Activated T-helper 1 cell treated with anti-CD3 and anti-CD28 coated beads, Interleukin-12 subunit alpha, Interleukin-12 subunit beta, Interleukin-2, Interleukin-4 antibody, amounts not matched to agents 30 ng/mL and 10 ng/mL and 1 ng/mL, durations not matched to agents 14 hours and 24 hours and 36 hours (primary cell): ENCODE measurements around the gene ZBED5. TPM values are rescaled to one million over a fixed set of nuclear protein-coding genes. Genes with fewer than 3 reads are reported as not detected.
"Not testable (repeated sequence)": the region's sequence is repeated elsewhere in the genome, so short reads cannot be mapped to it uniquely, and the experiment has no call there.

ENCODE experiments used
- DNase-seq: peaks from one replicate; pipeline ENCODE4 v3.0.0; 2021; ENCODE audit warnings: low spot score
- H3K27ac Mint-ChIP-seq: one replicate; pipeline ENCODE4 v1.8.0; 2021; ENCODE audit warnings: mild to moderate bottlenecking, mixed read lengths
- H3K27me3 Mint-ChIP-seq: one replicate; pipeline ENCODE4 v1.8.0; 2022; ENCODE audit warnings: mild to moderate bottlenecking, moderate library complexity, mixed read lengths; ENCODE audit not compliant: insufficient read depth
- H3K36me3 Mint-ChIP-seq: one replicate; pipeline ENCODE4 v1.8.0; 2021; ENCODE audit warnings: low read depth, mixed read lengths
- H3K4me1 Mint-ChIP-seq: one replicate; pipeline ENCODE4 v1.8.0; 2021; ENCODE audit warnings: low read depth, mixed read lengths
- H3K4me3 Mint-ChIP-seq: one replicate; pipeline ENCODE4 v1.8.0; 2021; ENCODE audit warnings: mild to moderate bottlenecking, moderate library complexity, mixed read lengths
- H3K9me3 Mint-ChIP-seq: one replicate; pipeline ENCODE4 v1.8.0; 2021; ENCODE audit warnings: mixed read lengths
- intact Hi-C: fragments of 100-400 bp; cut with micrococcal nuclease; formaldehyde crosslinking; loops from one replicate; pipeline ENCODE4 v1.15.1; 2024
- total RNA-seq: library from RNA; stranded (reverse); gene quantifications from 2 replicates; pipeline ENCODE4 v1.2.3, GENCODE V29; 2022

The ZBED5 gene
- total RNA-seq, 1 donor from 2014 or later, result 42.2 TPM

- no peaks in the 10 kb centered on the region for H3K4me1 Mint-ChIP-seq
- DNase-seq, result no peak
- H3K4me3 Mint-ChIP-seq, result no peak overlapping the region
- H3K27ac Mint-ChIP-seq, result no peak overlapping the region
- H3K27me3 Mint-ChIP-seq, result no peaks in the 10 kb centered on the region
- H3K36me3 Mint-ChIP-seq, result peaks cover 17% of the 10 kb centered on the region
- no peaks in the 10 kb centered on the region for H3K9me3 Mint-ChIP-seq
- intact Hi-C loops, result no loop called here
Observed at GRCh38 chr11:10846660-10847059, 11.2 kb downstream of the ZBED5 start.

GRCh38 chr11:10845589-10845988 lies 12.3 kb downstream of the ZBED5 start:
- Mint-ChIP-seq H3K4me1 (no peaks in the 10 kb centered on the region), H3K27me3 (no peaks in the 10 kb centered on the region), H3K4me3 (no peak overlapping the region), H3K27ac (no peak overlapping the region), H3K36me3 (peaks cover 12% of the 10 kb centered on the region), H3K9me3 (no peaks in the 10 kb centered on the region)
- no peak for DNase-seq
- intact Hi-C loops, result no loop called here

GRCh38 chr11:10844796-10845195 lies 13.1 kb downstream of the ZBED5 start:
- intact Hi-C loops, result no loop called here
- no peak overlapping the region for H3K27ac Mint-ChIP-seq
- H3K27me3 Mint-ChIP-seq, result no peaks in the 10 kb centered on the region
- no peak overlapping the region for H3K4me3 Mint-ChIP-seq
- peaks cover 12% of the 10 kb centered on the region for H3K36me3 Mint-ChIP-seq
- no peaks in the 10 kb centered on the region for H3K9me3 Mint-ChIP-seq
- H3K4me1 Mint-ChIP-seq, result no peaks in the 10 kb centered on the region
- no peak for DNase-seq

DNA sequence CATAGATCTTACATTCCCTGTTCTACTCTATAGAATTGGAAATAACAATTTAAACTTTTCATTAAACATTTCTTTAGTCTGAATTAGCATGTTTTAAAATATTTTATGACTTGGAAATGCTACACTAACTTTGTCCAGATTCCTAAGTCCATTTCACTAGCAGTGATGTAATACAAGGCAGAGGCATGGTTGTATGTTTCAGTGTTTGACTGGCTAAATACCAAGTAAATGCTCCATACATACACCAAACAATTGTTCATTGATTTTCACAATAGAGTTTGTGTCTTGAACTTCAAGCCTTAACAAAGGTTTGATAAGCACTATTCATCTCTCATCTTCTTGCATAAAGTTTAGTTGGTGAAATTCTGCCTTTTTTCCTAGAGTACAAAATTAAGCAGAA lies 13.5 kb downstream of the ZBED5 start:
- Mint-ChIP-seq H3K4me1 (no peaks in the 10 kb centered on the region), H3K9me3 (no peaks in the 10 kb centered on the region), H3K27me3 (no peaks in the 10 kb centered on the region)

DNA sequence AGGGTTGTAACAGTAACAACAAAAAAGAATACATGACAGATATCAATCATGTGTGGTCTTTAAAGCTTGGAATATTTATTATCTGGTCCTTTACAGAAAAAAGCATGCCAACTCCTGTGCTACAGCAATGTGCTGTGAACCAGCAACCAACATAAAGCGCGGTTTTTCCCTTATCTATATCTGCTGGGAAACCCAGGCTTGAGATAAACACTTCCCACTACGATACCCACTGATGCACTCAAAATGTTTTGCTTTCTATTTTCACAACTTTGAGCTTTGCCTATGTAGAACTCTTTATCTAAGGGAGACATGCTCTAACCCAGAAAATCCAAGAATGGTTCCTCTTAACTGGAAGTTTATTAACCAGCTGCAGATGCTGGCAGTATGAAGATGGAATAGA lies 19.0 kb downstream of the ZBED5 start:
- intact Hi-C loops, result no loop called here
- Mint-ChIP-seq H3K36me3 (no peaks in the 10 kb centered on the region), H3K27ac (no peak overlapping the region), H3K4me1 (peaks cover 4% of the 10 kb centered on the region), H3K27me3 (no peaks in the 10 kb centered on the region), H3K4me3 (no peak overlapping the region), H3K9me3 (no peaks in the 10 kb centered on the region)
- no peak for DNase-seq

More for the DNA sequence above, 13.5 kb downstream of the ZBED5 start:
- intact Hi-C loops, result no loop called here
- Mint-ChIP-seq H3K36me3 (peaks cover 11% of the 10 kb centered on the region), H3K27ac (no peak overlapping the region), H3K4me3 (no peak overlapping the region)
- DNase-seq, result no peak

DNA sequence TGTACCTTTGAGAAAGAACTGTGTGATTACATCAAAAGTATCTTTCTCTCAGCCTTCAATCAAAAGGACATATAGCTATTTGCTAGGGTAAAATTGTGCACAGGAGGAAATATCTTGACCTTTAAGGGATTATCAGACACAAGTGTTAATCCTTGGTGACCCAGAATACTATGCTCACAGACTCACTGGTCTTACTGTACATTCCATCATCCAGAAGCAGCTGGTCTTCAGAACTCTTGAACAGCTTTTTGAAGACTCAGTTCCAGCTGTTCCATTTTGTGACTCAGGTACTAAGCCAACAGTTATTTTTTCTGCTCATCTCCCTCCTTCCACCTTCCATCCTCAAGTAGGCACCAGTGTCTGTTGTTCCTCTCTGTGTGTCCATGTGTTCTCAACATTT lies 19.8 kb downstream of the ZBED5 start:
- no peak overlapping the region for H3K27ac Mint-ChIP-seq
- DNase-seq, result no peak
- H3K9me3 Mint-ChIP-seq, result no peaks in the 10 kb centered on the region
- H3K4me1 Mint-ChIP-seq, result peaks cover 4% of the 10 kb centered on the region
- no peaks in the 10 kb centered on the region for H3K36me3 Mint-ChIP-seq
- intact Hi-C loops, result no loop called here
- no peak overlapping the region for H3K4me3 Mint-ChIP-seq
- no peaks in the 10 kb centered on the region for H3K27me3 Mint-ChIP-seq

DNA sequence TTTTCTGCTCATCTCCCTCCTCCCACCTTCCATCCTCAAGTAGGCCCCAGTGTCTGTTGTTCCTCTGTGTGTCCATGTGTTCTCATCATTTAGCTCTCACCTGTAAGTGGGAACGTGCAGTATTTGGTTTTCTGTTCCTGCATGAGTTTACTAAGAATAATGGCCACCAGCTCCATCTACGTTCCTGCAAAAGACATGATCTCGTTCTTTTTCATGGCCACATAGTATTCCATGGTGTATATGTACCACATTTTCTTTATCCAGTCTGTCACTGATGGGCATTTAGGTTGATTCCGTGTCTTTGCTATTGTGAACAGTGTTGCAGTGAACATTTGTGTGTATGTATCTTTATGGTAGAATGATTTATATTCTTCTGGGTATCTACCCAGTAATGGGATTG lies 21.0 kb downstream of the ZBED5 start:
- H3K36me3 Mint-ChIP-seq, intact Hi-C loops, DNase-seq, H3K27ac Mint-ChIP-seq, H3K9me3 Mint-ChIP-seq, H3K4me1 Mint-ChIP-seq, H3K27me3 Mint-ChIP-seq, H3K4me3 Mint-ChIP-seq: not testable (repeated sequence)

DNA sequence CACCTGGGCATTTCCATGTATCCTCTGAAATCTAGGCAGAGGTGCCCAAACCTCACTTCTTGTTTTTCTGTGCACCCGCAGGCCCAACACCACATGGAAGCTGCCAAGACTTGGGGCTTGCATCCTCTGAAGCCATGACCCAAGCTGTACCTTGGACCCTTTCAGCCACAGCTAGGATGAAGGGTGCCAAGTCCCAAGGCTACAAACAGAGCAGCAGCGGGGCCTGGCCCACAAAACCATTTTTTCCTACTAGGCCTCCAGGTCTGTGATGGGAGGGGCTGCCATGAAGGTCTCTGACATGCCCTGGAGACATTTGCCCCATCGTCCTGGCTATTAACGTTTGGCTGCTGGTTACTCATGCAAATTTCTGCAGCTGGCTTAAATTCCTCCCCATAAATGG lies 28.7 kb downstream of the ZBED5 start:
- no peak for DNase-seq
- intact Hi-C loops, result no loop called here
- Mint-ChIP-seq H3K27me3 (no peaks in the 10 kb centered on the region), H3K27ac (no peak overlapping the region), H3K36me3 (peaks cover 11% of the 10 kb centered on the region), H3K9me3 (no peaks in the 10 kb centered on the region), H3K4me3 (no peak overlapping the region), H3K4me1 (peaks cover 8% of the 10 kb centered on the region)

DNA sequence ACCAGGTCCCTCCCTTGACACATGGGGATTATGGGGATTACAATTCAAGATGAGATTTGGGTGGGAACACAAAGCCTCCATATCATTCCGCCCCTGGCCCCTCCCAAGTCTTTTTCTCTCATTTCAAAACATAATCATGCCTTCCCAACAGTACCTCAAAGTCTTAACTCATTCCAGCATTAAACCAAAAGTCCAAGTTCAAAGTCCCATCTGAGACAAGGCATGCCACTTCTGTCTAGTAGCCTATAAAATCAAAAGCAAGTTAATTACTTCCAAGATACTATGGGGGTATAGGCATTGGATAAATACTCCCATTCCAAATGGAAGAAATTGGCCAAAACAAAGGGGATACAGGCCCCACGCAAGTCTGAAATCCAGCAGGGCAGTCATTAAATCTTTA lies 29.5 kb downstream of the ZBED5 start:
- Mint-ChIP-seq H3K9me3 (no peaks in the 10 kb centered on the region), H3K36me3 (peaks cover 14% of the 10 kb centered on the region), H3K27ac (no peak overlapping the region), H3K27me3 (no peaks in the 10 kb centered on the region), H3K4me1 (peaks cover 8% of the 10 kb centered on the region), H3K4me3 (no peak overlapping the region)
- DNase-seq, result no peak
- intact Hi-C loops, result no loop called here

GRCh38 chr11:10824888-10825287 lies 33.0 kb downstream of the ZBED5 start:
- DNase-seq, result no peak
- Mint-ChIP-seq H3K27me3 (no peaks in the 10 kb centered on the region), H3K4me3 (no peak overlapping the region), H3K27ac (no peak overlapping the region), H3K9me3 (no peaks in the 10 kb centered on the region), H3K36me3 (peaks cover 21% of the 10 kb centered on the region), H3K4me1 (peaks cover 16% of the 10 kb centered on the region)
- intact Hi-C loops, result no loop called here

GRCh38 chr11:10823152-10823579 lies 34.7 kb downstream of the ZBED5 start:
- H3K27me3 Mint-ChIP-seq, result no peaks in the 10 kb centered on the region
- no peak overlapping the region for H3K4me3 Mint-ChIP-seq
- H3K36me3 Mint-ChIP-seq, result peaks cover 21% of the 10 kb centered on the region
- peaks cover 16% of the 10 kb centered on the region for H3K4me1 Mint-ChIP-seq
- no peak overlapping the region for H3K27ac Mint-ChIP-seq
- no peaks in the 10 kb centered on the region for H3K9me3 Mint-ChIP-seq
- DNase-seq, result no peak
- intact Hi-C loops, result no loop called here

- Mint-ChIP-seq H3K4me1 (peaks cover 16% of the 10 kb centered on the region), H3K36me3 (peaks cover 18% of the 10 kb centered on the region)
- DNase-seq, H3K27ac Mint-ChIP-seq, H3K4me3 Mint-ChIP-seq, intact Hi-C loops, H3K9me3 Mint-ChIP-seq, H3K27me3 Mint-ChIP-seq: not testable (repeated sequence)
Observed at GRCh38 chr11:10822491-10822890, 35.4 kb downstream of the ZBED5 start.

DNA sequence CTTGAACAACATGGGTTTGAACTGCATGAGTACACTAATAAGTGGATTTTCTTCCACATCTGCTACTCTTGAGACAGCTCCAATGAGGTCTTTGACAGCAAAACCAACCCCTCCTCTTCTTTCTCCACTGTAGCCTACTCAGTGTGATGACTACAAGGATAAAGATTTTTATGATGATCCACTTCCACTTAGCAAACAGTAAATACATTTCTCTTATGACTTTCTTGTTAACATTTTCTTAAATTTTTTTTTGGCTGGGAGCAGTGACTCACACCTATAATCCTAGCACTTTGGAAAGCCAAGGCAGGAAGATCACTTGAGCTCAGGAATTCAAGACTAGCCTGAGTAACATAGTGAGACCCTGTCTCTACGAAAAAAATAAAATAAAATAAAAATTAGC lies 39.3 kb downstream of the ZBED5 start:
- DNase-seq, result no peak
- Mint-ChIP-seq H3K4me3 (no peak overlapping the region), H3K27ac (no peak overlapping the region), H3K36me3 (peaks cover 7% of the 10 kb centered on the region), H3K27me3 (peaks cover 2% of the 10 kb centered on the region), H3K4me1 (peaks cover 8% of the 10 kb centered on the region), H3K9me3 (no peaks in the 10 kb centered on the region)
- intact Hi-C loops, result no loop called here

- Mint-ChIP-seq H3K27ac (no peak overlapping the region), H3K36me3 (peaks cover 4% of the 10 kb centered on the region), H3K4me1 (peaks cover 13% of the 10 kb centered on the region), H3K9me3 (no peaks in the 10 kb centered on the region), H3K27me3 (peaks cover 2% of the 10 kb centered on the region), H3K4me3 (no peak overlapping the region)
- DNase-seq, result no peak
- intact Hi-C loops, result no loop called here
Observed at GRCh38 chr11:10813945-10814344, 43.9 kb downstream of the ZBED5 start.
